Chondrocyte (in vitro differentiated cells): ENCODE results near the gene EML6. TPM values are rescaled to one million over a fixed set of nuclear protein-coding genes. Genes with fewer than 3 reads are reported as not detected.

Experiments used
- DNase-seq: peaks from one replicate; pipeline ENCODE4 v3.0.0; 2021; ENCODE audit warnings: mixed read lengths, low spot score
- H3K27ac Mint-ChIP-seq: one replicate; pipeline ENCODE4 v1.8.0; 2021; ENCODE audit warnings: mild to moderate bottlenecking, moderate library complexity, mixed read lengths; ENCODE audit not compliant: unreplicated experiment
- H3K27me3 Mint-ChIP-seq: 2 replicates; pipeline ENCODE4 v1.8.0; 2021; ENCODE audit warnings: low read depth, mixed read lengths
- H3K36me3 Mint-ChIP-seq: 2 replicates; pipeline ENCODE4 v1.8.0; 2021; ENCODE audit warnings: low read depth, mixed read lengths
- H3K4me1 Mint-ChIP-seq: 2 replicates; pipeline ENCODE4 v1.8.0; 2021; ENCODE audit warnings: low read depth, mild to moderate bottlenecking, mixed read lengths
- H3K4me3 Mint-ChIP-seq: one replicate; pipeline ENCODE4 v1.8.0; 2021; ENCODE audit warnings: mild to moderate bottlenecking, moderate library complexity, mixed read lengths; ENCODE audit not compliant: unreplicated experiment
- H3K9me3 Mint-ChIP-seq: 2 replicates; pipeline ENCODE4 v1.8.0; 2021; ENCODE audit warnings: low read depth, mixed read lengths
- CTCF ChIP-seq: fragments of 200-600 bp; sonication (generic); IDR thresholded peaks from 2 replicates; pipeline ENCODE4 v1.5.0; 2021; ENCODE audit warnings: antibody characterized with exemption, mild to moderate bottlenecking, moderate library complexity
- total RNA-seq: library from RNA; stranded (reverse); gene quantifications from 3 replicates; pipeline ENCODE4 v1.2.1, GENCODE V29; 2021

The EML6 gene
- total RNA-seq, 1 donor from 2014 or later, result 1.1 TPM

- H3K27me3 Mint-ChIP-seq, result no peaks in the 10 kb centered on the region
- peak overlapping the region; percentile 53 for H3K27ac Mint-ChIP-seq
- no peaks in the 10 kb centered on the region for H3K36me3 Mint-ChIP-seq
Measured at GRCh38 chr2:54946220-54946805, 222.9 kb downstream of the EML6 start.

GRCh38 chr2:54947136-54947535 is 223.7 kb downstream of the EML6 start:
- Mint-ChIP-seq H3K27me3 (no peaks in the 10 kb centered on the region), H3K4me1 (peaks cover 12% of the 10 kb centered on the region), H3K36me3 (no peaks in the 10 kb centered on the region), H3K27ac (no peak overlapping the region), H3K9me3 (no peaks in the 10 kb centered on the region), H3K4me3 (no peak overlapping the region)
- DNase-seq, result no peak
- no peak for TF ChIP-seq CTCF

More at GRCh38 chr2:54946220-54946805, 222.9 kb downstream of the EML6 start:
- peaks cover 12% of the 10 kb centered on the region for H3K4me1 Mint-ChIP-seq
- no peak for DNase-seq
- TF ChIP-seq CTCF, result no peak
- H3K4me3 Mint-ChIP-seq, result no peak overlapping the region
- H3K9me3 Mint-ChIP-seq, result no peaks in the 10 kb centered on the region

GRCh38 chr2:54947646-54948045 is 224.2 kb downstream of the EML6 start:
- Mint-ChIP-seq H3K36me3 (no peaks in the 10 kb centered on the region), H3K4me1 (peaks cover 15% of the 10 kb centered on the region), H3K27ac (no peak overlapping the region), H3K9me3 (no peaks in the 10 kb centered on the region), H3K27me3 (no peaks in the 10 kb centered on the region), H3K4me3 (no peak overlapping the region)
- TF ChIP-seq CTCF, result no peak
- no peak for DNase-seq

- H3K4me3 Mint-ChIP-seq, result no peak overlapping the region
- H3K27me3 Mint-ChIP-seq, result no peaks in the 10 kb centered on the region
- H3K36me3 Mint-ChIP-seq, result no peaks in the 10 kb centered on the region
- no peak overlapping the region for H3K27ac Mint-ChIP-seq
- H3K9me3 Mint-ChIP-seq, result no peaks in the 10 kb centered on the region
- H3K4me1 Mint-ChIP-seq, result peaks cover 19% of the 10 kb centered on the region
- no peak for DNase-seq
- TF ChIP-seq CTCF, result no peak
Measured at GRCh38 chr2:54948120-54948519, 224.7 kb downstream of the EML6 start.

GRCh38 chr2:54949431-54949830 is 226.0 kb downstream of the EML6 start:
- Mint-ChIP-seq H3K36me3 (no peaks in the 10 kb centered on the region), H3K4me3 (no peak overlapping the region), H3K4me1 (peaks cover 23% of the 10 kb centered on the region), H3K27me3 (no peaks in the 10 kb centered on the region), H3K9me3 (no peaks in the 10 kb centered on the region), H3K27ac (no peak overlapping the region)
- no peak for TF ChIP-seq CTCF
- no peak for DNase-seq
